ENCODE measurements around the gene ALPI.
A peak's percentile ranks its signal among the peaks of the same experiment; 100 is the strongest.
"Not testable (repeated sequence)": the region's sequence is repeated elsewhere in the genome, so short reads cannot be mapped to it uniquely, and the experiment has no call there.

ALPI gene

GRCh38 chr2:232444409-232445148 is 11.4 kb upstream of the ALPI start:
- DNase-seq (peak; percentile 79), ATAC-seq (peak; percentile 69)
- no peak overlapping the region for H3K27ac Mint-ChIP-seq
- H3K36me3 Mint-ChIP-seq (ENCODE audit: low read depth), result no peaks in the 10 kb centered on the region
- no peaks in the 10 kb centered on the region for H3K4me1 Mint-ChIP-seq
- H3K9me3 Mint-ChIP-seq, result no peaks in the 10 kb centered on the region
- H3K4me3 Mint-ChIP-seq, result no peak overlapping the region
- H3K27me3 Mint-ChIP-seq, result no peaks in the 10 kb centered on the region

GRCh38 chr2:232445149-232445885 is 10.6 kb upstream of the ALPI start:
- not testable (repeated sequence) for H3K27ac Mint-ChIP-seq; ATAC-seq; H3K4me3 Mint-ChIP-seq; H3K4me1 Mint-ChIP-seq; H3K27me3 Mint-ChIP-seq; H3K9me3 Mint-ChIP-seq; DNase-seq; H3K36me3 Mint-ChIP-seq (ENCODE audit: low read depth)

GRCh38 chr2:232446266-232446777 is 9.6 kb upstream of the ALPI start:
- H3K36me3 Mint-ChIP-seq (ENCODE audit: low read depth); H3K9me3 Mint-ChIP-seq; H3K27me3 Mint-ChIP-seq; H3K4me1 Mint-ChIP-seq; H3K27ac Mint-ChIP-seq; H3K4me3 Mint-ChIP-seq; DNase-seq: not testable (repeated sequence)
- peak; percentile 30 for ATAC-seq

- no peaks in the 10 kb centered on the region for H3K9me3 Mint-ChIP-seq
- no peak for DNase-seq
- no peak overlapping the region for H3K4me3 Mint-ChIP-seq
- no peak for ATAC-seq
- no peaks in the 10 kb centered on the region for H3K27me3 Mint-ChIP-seq
- H3K36me3 Mint-ChIP-seq (ENCODE audit: low read depth), result no peaks in the 10 kb centered on the region
- no peak overlapping the region for H3K27ac Mint-ChIP-seq
- H3K4me1 Mint-ChIP-seq, result no peaks in the 10 kb centered on the region
Measured at GRCh38 chr2:232447091-232447620, 8.8 kb upstream of the ALPI start.

- no peak overlapping the region for H3K27ac Mint-ChIP-seq
- no peaks in the 10 kb centered on the region for H3K36me3 Mint-ChIP-seq (ENCODE audit: low read depth)
- H3K4me1 Mint-ChIP-seq, result no peaks in the 10 kb centered on the region
- no peak overlapping the region for H3K4me3 Mint-ChIP-seq
- H3K27me3 Mint-ChIP-seq, result no peaks in the 10 kb centered on the region
- ATAC-seq (no peak), DNase-seq (no peak)
- H3K9me3 Mint-ChIP-seq, result no peaks in the 10 kb centered on the region
Measured at GRCh38 chr2:232447638-232448303, 8.2 kb upstream of the ALPI start.

- H3K27me3 Mint-ChIP-seq, result no peaks in the 10 kb centered on the region
- H3K9me3 Mint-ChIP-seq, result no peaks in the 10 kb centered on the region
- DNase-seq, result no peak
- no peak overlapping the region for H3K27ac Mint-ChIP-seq
- ATAC-seq, result no peak
- no peaks in the 10 kb centered on the region for H3K36me3 Mint-ChIP-seq (ENCODE audit: low read depth)
- H3K4me3 Mint-ChIP-seq, result no peak overlapping the region
- H3K4me1 Mint-ChIP-seq, result no peaks in the 10 kb centered on the region
Measured at GRCh38 chr2:232448304-232448690, 7.7 kb upstream of the ALPI start.

- H3K36me3 Mint-ChIP-seq (ENCODE audit: low read depth), result no peaks in the 10 kb centered on the region
- no peak for ATAC-seq
Measured at GRCh38 chr2:232449964-232450363, 6.0 kb upstream of the ALPI start.

GRCh38 chr2:232451645-232452044 is 4.3 kb upstream of the ALPI start:
- not testable (repeated sequence) for ATAC-seq; H3K27me3 Mint-ChIP-seq; H3K9me3 Mint-ChIP-seq; H3K36me3 Mint-ChIP-seq (ENCODE audit: low read depth); H3K4me3 Mint-ChIP-seq; H3K27ac Mint-ChIP-seq; DNase-seq; H3K4me1 Mint-ChIP-seq

More at GRCh38 chr2:232449964-232450363, 6.0 kb upstream of the ALPI start:
- Mint-ChIP-seq H3K27ac (no peak overlapping the region), H3K27me3 (no peaks in the 10 kb centered on the region), H3K9me3 (no peaks in the 10 kb centered on the region), H3K4me3 (no peak overlapping the region), H3K4me1 (no peaks in the 10 kb centered on the region)
- DNase-seq, result no peak

GRCh38 chr2:232454630-232455029 is 1.3 kb upstream of the ALPI start:
- H3K27me3 Mint-ChIP-seq, result peaks cover 4% of the 10 kb centered on the region
- no peaks in the 10 kb centered on the region for H3K36me3 Mint-ChIP-seq (ENCODE audit: low read depth)
- H3K9me3 Mint-ChIP-seq, result no peaks in the 10 kb centered on the region
- DNase-seq, result no peak
- ATAC-seq, result no peak
- H3K27ac Mint-ChIP-seq, result no peak overlapping the region
- H3K4me1 Mint-ChIP-seq, result no peaks in the 10 kb centered on the region
- H3K4me3 Mint-ChIP-seq, result no peak overlapping the region

- peaks cover 4% of the 10 kb centered on the region for H3K27me3 Mint-ChIP-seq
- no peak for DNase-seq
- H3K4me3 Mint-ChIP-seq, result no peak overlapping the region
- no peak overlapping the region for H3K27ac Mint-ChIP-seq
- no peaks in the 10 kb centered on the region for H3K4me1 Mint-ChIP-seq
- no peak for ATAC-seq
- H3K9me3 Mint-ChIP-seq, result no peaks in the 10 kb centered on the region
- no peaks in the 10 kb centered on the region for H3K36me3 Mint-ChIP-seq (ENCODE audit: low read depth)
Measured at GRCh38 chr2:232456296-232457120, 555 bp downstream of the ALPI start.

- DNase-seq (no peak), ATAC-seq (no peak)
- H3K27me3 Mint-ChIP-seq, result peaks cover 4% of the 10 kb centered on the region
- H3K27ac Mint-ChIP-seq, result no peak overlapping the region
- no peaks in the 10 kb centered on the region for H3K9me3 Mint-ChIP-seq
- H3K4me3 Mint-ChIP-seq, result no peak overlapping the region
- H3K4me1 Mint-ChIP-seq, result no peaks in the 10 kb centered on the region
- H3K36me3 Mint-ChIP-seq (ENCODE audit: low read depth), result no peaks in the 10 kb centered on the region
Measured at GRCh38 chr2:232457121-232458011, 1.4 kb downstream of the ALPI start.

GRCh38 chr2:232458051-232458660 is 2.2 kb downstream of the ALPI start:
- no peak for ATAC-seq
- Mint-ChIP-seq H3K4me1 (no peaks in the 10 kb centered on the region), H3K9me3 (no peaks in the 10 kb centered on the region), H3K27me3 (peaks cover 4% of the 10 kb centered on the region), H3K27ac (no peak overlapping the region), H3K36me3 (ENCODE audit: low read depth) (no peaks in the 10 kb centered on the region), H3K4me3 (no peak overlapping the region)
- no peak for DNase-seq
